OCI-LY3 (cell line): Measurements from ENCODE around the gene CMSS1.

ENCODE experiments used
- H2AFZ ChIP-seq: fragments of 200-600, 300-600 bp; shearing (Covaris generic); 2 replicates; pipeline ENCODE4 v1.6.0; 2014; ENCODE audit warnings: antibody characterized with exemption, low read depth, low read length
- H3K27ac ChIP-seq: fragments of 200-600, 300-600 bp; sonication (generic); 2 replicates; pipeline ENCODE4 v1.5.1; 2014; ENCODE audit warnings: mild to moderate bottlenecking, low read length, moderate library complexity, mixed read lengths
- H3K27me3 ChIP-seq: fragments of 200-600, 300-600 bp; sonication (generic); 2 replicates; pipeline ENCODE4 v1.6.1; 2014; ENCODE audit warnings: low read depth, low read length, mixed read lengths
- H3K36me3 ChIP-seq: fragments of 200-600, 300-600 bp; sonication (generic); replicated peaks from 2 replicates; pipeline ENCODE3; 2014; ENCODE audit warnings: low read depth, low read length, mixed read lengths
- H3K4me1 ChIP-seq: fragments of 300-600, 200-600 bp; sonication (generic); 2 replicates; pipeline ENCODE4 v1.6.1; 2014; ENCODE audit warnings: low read length, mixed read lengths
- H3K4me2 ChIP-seq: fragments of 200-600, 300-600 bp; sonication (generic); 2 replicates; pipeline ENCODE4 v1.6.1; 2014; ENCODE audit warnings: low read length, mixed read lengths
- H3K4me3 ChIP-seq: fragments of 300-600, 200-600 bp; sonication (generic); 2 replicates; pipeline ENCODE4 v1.5.1; 2014; ENCODE audit warnings: antibody characterized with exemption, mild to moderate bottlenecking, low read length, moderate library complexity
- H3K79me2 ChIP-seq: fragments of 300-600, 200-600 bp; shearing (Covaris generic); 2 replicates; pipeline ENCODE4 v1.6.1; 2014; ENCODE audit warnings: mild to moderate bottlenecking, low read length, mixed read lengths
- H3K9ac ChIP-seq: fragments of 300-600, 200-600 bp; shearing (Covaris generic); 2 replicates; pipeline ENCODE4 v1.6.0; 2014; ENCODE audit warnings: mild to moderate bottlenecking, low read length, moderate library complexity
- H3K9me3 ChIP-seq: fragments of 200-600, 300-600 bp; shearing (Covaris generic); 2 replicates; pipeline ENCODE4 v1.6.1; 2014; ENCODE audit warnings: low read length, mixed read lengths; ENCODE audit not compliant: insufficient read depth
- H4K20me1 ChIP-seq: fragments of 200-600, 300-600 bp; sonication (generic); 2 replicates; pipeline ENCODE4 v1.6.1; 2016; ENCODE audit warnings: low read length, mixed read lengths; ENCODE audit not compliant: insufficient read depth
- EZH2phosphoT487 ChIP-seq: fragments of 200-600 bp; shearing (Covaris generic); IDR thresholded peaks from 2 replicates; pipeline ENCODE4 v1.6.1; 2018; ENCODE audit warnings: antibody characterized with exemption, mixed run types, low read depth
- TF ChIP-seq, protein P1 (sequence below): fragments of 200-600, 300-600 bp; sonication (generic); IDR thresholded peaks from 2 replicates; pipeline ENCODE4 v1.5.1; 2014; ENCODE audit warnings: antibody characterized with exemption, low read length, low read depth

Gene CMSS1

DNA sequence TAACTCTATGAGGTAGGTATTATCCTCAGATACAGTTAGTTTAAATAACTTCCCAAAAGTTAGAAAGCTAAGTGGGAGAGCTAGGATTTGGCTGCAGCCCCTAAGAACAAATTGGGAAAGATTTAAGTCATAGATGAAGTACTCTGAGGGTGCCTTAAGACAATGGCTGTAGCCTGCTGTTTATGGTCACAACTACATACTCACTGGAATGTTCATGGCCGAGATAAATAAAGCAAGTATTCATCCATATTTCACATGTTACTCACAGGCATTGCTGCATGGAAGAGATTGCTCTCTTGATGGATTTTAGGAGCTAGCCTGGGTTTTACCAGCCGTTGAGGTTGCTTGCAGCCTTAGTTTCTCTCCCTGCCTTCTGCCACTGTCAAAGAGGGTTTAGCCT lies 145.0 kb downstream of the CMSS1 start:
- Histone ChIP-seq H4K20me1 (no peaks in the 10 kb centered on the region), H3K36me3 (no peaks in the 10 kb centered on the region), H3K4me3 (no peak overlapping the region), H3K4me1 (no peaks in the 10 kb centered on the region), H3K9ac (no peak overlapping the region), H2AFZ (no peak overlapping the region), H3K9me3 (no peaks in the 10 kb centered on the region), H3K79me2 (0 out of 2 replicates have a peak, but pooled peaks cover 5% of the 10 kb centered on the region), H3K4me2 (no peak overlapping the region), H3K27ac (no peak overlapping the region), H3K27me3 (no peaks in the 10 kb centered on the region)
- no peak for TF ChIP-seq EZH2phosphoT487
- TF ChIP-seq, protein P1, sequence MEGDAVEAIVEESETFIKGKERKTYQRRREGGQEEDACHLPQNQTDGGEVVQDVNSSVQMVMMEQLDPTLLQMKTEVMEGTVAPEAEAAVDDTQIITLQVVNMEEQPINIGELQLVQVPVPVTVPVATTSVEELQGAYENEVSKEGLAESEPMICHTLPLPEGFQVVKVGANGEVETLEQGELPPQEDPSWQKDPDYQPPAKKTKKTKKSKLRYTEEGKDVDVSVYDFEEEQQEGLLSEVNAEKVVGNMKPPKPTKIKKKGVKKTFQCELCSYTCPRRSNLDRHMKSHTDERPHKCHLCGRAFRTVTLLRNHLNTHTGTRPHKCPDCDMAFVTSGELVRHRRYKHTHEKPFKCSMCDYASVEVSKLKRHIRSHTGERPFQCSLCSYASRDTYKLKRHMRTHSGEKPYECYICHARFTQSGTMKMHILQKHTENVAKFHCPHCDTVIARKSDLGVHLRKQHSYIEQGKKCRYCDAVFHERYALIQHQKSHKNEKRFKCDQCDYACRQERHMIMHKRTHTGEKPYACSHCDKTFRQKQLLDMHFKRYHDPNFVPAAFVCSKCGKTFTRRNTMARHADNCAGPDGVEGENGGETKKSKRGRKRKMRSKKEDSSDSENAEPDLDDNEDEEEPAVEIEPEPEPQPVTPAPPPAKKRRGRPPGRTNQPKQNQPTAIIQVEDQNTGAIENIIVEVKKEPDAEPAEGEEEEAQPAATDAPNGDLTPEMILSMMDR = no peak

DNA sequence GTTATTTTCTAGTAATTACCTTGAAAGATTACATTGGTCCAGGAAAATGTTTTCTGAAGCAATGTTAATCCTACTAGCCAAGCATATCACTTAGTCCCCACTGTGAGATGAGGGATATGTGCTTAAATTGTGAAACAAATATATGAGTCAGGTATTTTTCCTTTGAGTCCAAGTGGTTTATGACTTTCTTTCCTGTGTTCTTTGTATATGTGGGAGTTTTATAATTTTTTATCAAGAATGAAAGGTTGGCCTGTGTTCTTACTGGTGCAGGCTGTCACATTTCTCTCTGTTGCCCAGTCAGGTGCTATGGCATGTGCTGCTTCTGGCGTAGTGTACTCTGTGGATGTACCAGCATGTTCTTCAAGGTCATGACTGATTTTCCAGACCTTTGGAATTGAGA lies 147.4 kb downstream of the CMSS1 start:
- no peaks in the 10 kb centered on the region for H3K36me3 ChIP-seq
- no peak overlapping the region for H3K27ac ChIP-seq
- H3K27me3 ChIP-seq = no peaks in the 10 kb centered on the region
- no peak overlapping the region for H3K4me3 ChIP-seq
- no peaks in the 10 kb centered on the region for H3K4me1 ChIP-seq
- H3K79me2 ChIP-seq = 0 out of 2 replicates have a peak, but pooled peaks cover 5% of the 10 kb centered on the region
- H3K9ac ChIP-seq = no peak overlapping the region
- H2AFZ ChIP-seq = no peak overlapping the region
- no peaks in the 10 kb centered on the region for H3K9me3 ChIP-seq
- TF ChIP-seq, protein P1 = no peak
- no peak for TF ChIP-seq EZH2phosphoT487
- no peak overlapping the region for H3K4me2 ChIP-seq
- H4K20me1 ChIP-seq = no peaks in the 10 kb centered on the region

DNA sequence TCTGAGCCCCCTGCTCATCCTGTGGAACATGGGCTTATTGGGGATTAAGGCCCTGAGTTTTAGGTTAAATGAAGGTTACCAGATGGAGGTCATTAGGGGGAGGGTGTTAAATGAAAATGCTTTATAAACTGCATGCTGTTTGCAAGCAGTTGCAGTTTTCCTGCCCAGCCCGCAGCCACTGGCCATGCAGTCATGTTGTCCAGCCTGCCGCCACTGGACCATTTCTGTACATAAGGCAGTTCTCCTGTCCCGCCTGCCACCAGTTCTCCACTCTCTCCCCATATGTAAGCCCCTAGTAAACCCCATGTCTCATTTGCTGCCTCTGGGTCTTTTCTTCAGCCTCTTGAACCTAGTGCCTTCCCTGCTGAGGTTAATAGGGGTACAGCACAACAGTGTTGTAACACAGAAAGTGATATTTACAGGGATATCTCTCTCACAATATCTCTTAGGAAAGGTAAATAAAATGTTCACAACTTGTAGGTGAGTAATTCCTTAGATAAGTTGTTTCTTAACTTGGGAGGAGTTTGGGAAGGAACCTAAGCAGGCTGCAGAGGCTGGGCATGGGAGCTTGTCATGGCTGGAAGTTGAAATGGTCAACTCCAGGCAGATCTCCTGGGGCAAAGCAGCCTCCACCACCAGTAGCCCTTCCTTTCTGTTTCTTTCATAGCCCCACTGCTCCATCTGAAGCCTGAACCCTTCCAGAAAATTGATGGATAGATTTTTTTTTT lies 148.2 kb downstream of the CMSS1 start:
- Histone ChIP-seq H3K36me3 (no peaks in the 10 kb centered on the region), H3K9ac (no peak overlapping the region), H3K4me1 (no peaks in the 10 kb centered on the region), H4K20me1 (no peaks in the 10 kb centered on the region), H3K79me2 (0 out of 2 replicates have a peak, but pooled peaks cover 5% of the 10 kb centered on the region), H3K27me3 (no peaks in the 10 kb centered on the region), H3K9me3 (no peaks in the 10 kb centered on the region), H2AFZ (no peak overlapping the region), H3K4me3 (no peak overlapping the region), H3K27ac (no peak overlapping the region), H3K4me2 (no peak overlapping the region)
- TF ChIP-seq, protein P1 = no peak
- TF ChIP-seq EZH2phosphoT487 = no peak

DNA sequence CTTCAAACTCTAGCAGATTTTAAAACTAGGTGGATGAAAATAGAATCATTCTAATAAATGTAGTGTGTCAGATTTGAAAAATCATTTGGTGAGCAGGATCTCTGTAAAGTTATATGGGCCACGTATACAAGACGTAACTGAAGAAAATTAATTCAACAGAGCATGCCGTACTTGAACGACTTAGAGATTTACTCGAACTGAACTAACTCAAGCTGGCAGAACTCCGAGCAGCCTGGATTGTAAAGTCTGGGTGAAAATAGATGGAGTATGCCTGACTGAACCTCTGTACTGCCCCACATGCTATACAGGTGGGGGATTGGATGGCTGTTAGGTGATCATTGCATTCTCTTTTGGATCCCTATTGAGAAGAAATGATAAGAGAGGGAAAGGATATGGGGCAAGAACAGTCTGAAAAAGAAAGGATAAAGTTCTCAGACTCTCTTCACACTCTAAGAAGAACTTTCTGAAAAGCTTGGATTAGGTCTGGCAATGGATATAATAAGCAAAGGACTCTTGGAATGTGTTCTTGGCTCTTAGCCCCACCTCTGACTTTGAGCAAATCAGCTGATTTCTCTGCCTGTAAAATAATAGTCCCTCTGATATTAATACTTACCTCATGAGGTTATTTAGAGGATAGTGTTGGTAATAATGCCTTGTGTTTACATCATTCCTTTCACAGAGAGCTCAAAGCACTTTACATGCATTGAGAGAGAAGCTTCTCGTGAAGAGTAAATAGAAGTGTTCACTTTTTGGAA lies 149.2 kb downstream of the CMSS1 start:
- Histone ChIP-seq H3K9me3 (no peaks in the 10 kb centered on the region), H3K27me3 (no peaks in the 10 kb centered on the region), H3K27ac (no peak overlapping the region), H3K4me3 (no peak overlapping the region), H3K4me1 (no peaks in the 10 kb centered on the region), H3K79me2 (0 out of 2 replicates have a peak, but pooled peaks cover 3% of the 10 kb centered on the region), H3K36me3 (no peaks in the 10 kb centered on the region), H3K9ac (no peak overlapping the region), H4K20me1 (no peaks in the 10 kb centered on the region), H3K4me2 (no peak overlapping the region), H2AFZ (no peak overlapping the region)
- no peak for TF ChIP-seq EZH2phosphoT487
- TF ChIP-seq, protein P1 = no peak
